ENCODE measurements around the gene RAB7B.

DNA sequence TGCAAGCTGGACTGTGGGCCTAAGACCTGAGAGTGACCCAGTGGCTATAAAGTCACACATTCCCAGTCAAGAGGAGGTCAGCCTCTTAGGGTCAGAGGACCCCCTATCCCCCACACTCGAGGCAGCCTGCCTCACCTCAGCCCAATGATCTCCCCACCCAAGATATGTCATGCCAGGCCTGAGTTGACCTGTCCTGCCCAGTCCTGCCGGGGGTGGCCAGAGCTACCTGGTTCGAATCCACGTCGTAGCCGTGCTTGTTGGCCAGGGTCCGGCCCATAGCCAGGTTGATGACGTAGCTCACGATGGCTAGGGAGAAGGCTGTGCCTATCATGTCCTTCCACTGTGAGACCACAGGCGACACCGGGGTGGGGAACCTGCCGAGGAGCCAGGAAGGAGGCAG is 75.5 kb downstream of the RAB7B start:
- TF ChIP-seq, protein P1, sequence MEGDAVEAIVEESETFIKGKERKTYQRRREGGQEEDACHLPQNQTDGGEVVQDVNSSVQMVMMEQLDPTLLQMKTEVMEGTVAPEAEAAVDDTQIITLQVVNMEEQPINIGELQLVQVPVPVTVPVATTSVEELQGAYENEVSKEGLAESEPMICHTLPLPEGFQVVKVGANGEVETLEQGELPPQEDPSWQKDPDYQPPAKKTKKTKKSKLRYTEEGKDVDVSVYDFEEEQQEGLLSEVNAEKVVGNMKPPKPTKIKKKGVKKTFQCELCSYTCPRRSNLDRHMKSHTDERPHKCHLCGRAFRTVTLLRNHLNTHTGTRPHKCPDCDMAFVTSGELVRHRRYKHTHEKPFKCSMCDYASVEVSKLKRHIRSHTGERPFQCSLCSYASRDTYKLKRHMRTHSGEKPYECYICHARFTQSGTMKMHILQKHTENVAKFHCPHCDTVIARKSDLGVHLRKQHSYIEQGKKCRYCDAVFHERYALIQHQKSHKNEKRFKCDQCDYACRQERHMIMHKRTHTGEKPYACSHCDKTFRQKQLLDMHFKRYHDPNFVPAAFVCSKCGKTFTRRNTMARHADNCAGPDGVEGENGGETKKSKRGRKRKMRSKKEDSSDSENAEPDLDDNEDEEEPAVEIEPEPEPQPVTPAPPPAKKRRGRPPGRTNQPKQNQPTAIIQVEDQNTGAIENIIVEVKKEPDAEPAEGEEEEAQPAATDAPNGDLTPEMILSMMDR (IDR thresholded peaks at IDR 0.05; ENCODE audit: poor library complexity): no peak
- TF ChIP-seq EZH2 (IDR thresholded peaks at IDR 0.05; ENCODE audit: borderline replicate concordance) (no peak), EZH2phosphoT487 (IDR thresholded peaks at IDR 0.05; ENCODE audit: low read depth, severe bottlenecking, unreplicated experiment) (no peak)
